B cell (primary cell): Measurements from ENCODE around the gene AP3M1. TPM values are rescaled to one million over a fixed set of nuclear protein-coding genes. Genes with fewer than 3 reads are reported as not detected.

Experiments used
- ATAC-seq: fragments of 200-7000 bp; cut with Tn5 transposase; one replicate; pipeline ENCODE4 v1.10.0; 2021; ENCODE audit warnings: low read depth, mild to moderate bottlenecking, moderate number of reproducible peaks, moderate library complexity
- CTCF ChIA-PET: fragments of 350-600 bp; sonication (Branson Sonifier 250); formaldehyde crosslinking; loops from one replicate; lab custom pipeline; 2021; ENCODE audit warnings: antibody characterized with exemption, inconsistent platforms; lab: Charles Lee
- POLR2A ChIA-PET: fragments of 350-600 bp; sonication (Branson Sonifier 250); formaldehyde crosslinking; loops from one replicate; lab custom pipeline; 2021; ENCODE audit warnings: antibody characterized with exemption; lab: Charles Lee
- DNase-seq: peaks from one replicate; pipeline ENCODE4 v3.0.0; 2013
- H2AFZ ChIP-seq: 2 replicates; pipeline ENCODE4 v1.6.1; 2012; ENCODE audit warnings: mild to moderate bottlenecking, low read depth, low read length; ENCODE audit not compliant: insufficient read depth, poor library complexity, severe bottlenecking
- H3K27ac ChIP-seq, 2 donors: 1 replicate in 1 of 2; 2 replicates in 1 of 2; pipeline ENCODE4 v1.5.1; 2012 to 2013; ENCODE audit warnings: low read length in 2 of 2, mild to moderate bottlenecking in 2 of 2, moderate library complexity in 1 of 2
- H3K27me3 ChIP-seq, 4 experiments: fragments of 200-600 bp in 1 of 4; sonication (generic) in 1 of 4; replicated peaks in 1 of 4; 1 replicate in 2 of 4; 2 replicates in 2 of 4; pipeline versions ENCODE4 v1.6.1 to v1.7.0; 2013 to 2016; ENCODE audit warnings: low read length in 3 of 4, mild to moderate bottlenecking in 2 of 4, mixed read lengths in 1 of 4, moderate library complexity in 1 of 4; ENCODE audit not compliant: insufficient read depth in 4 of 4, control insufficient read depth in 3 of 4; ENCODE audit errors: control extremely low read depth in 1 of 4
- H3K36me3 ChIP-seq, 2 experiments: replicated peaks in 1 of 2; 1 replicate in 1 of 2; 2 replicates in 1 of 2; pipeline versions ENCODE4 v1.6.1 to v1.7.1; 2013; ENCODE audit warnings: low read length in 1 of 2; ENCODE audit not compliant: insufficient read depth in 2 of 2, control insufficient read depth in 1 of 2; ENCODE audit errors: control extremely low read depth in 1 of 2, extremely low read depth in 1 of 2
- H3K4me1 ChIP-seq, 2 donors: fragments of 200-600 bp in 1 of 2; sonication (generic) in 1 of 2; 1 replicate in 1 of 2; 2 replicates in 1 of 2; pipeline versions ENCODE4 v1.5.1 to v1.6.1; 2013 to 2017; ENCODE audit warnings: low read length in 2 of 2; ENCODE audit not compliant: control insufficient read depth in 2 of 2, insufficient read depth in 2 of 2
- H3K4me2 ChIP-seq: replicated peaks from 2 replicates; pipeline ENCODE3; 2012; ENCODE audit warnings: mild to moderate bottlenecking, low read depth, low read length; ENCODE audit not compliant: poor library complexity, severe bottlenecking
- H3K4me3 ChIP-seq, 5 experiments: fragments of 200-600 bp in 1 of 5; sonication (generic) in 1 of 5; 1 replicate in 3 of 5; 2 replicates in 2 of 5; pipeline versions ENCODE4 v1.5.1 to v1.7.0; 2011 to 2016; ENCODE audit warnings: low read length in 4 of 5, mild to moderate bottlenecking in 4 of 5, low read depth in 2 of 5, control low read depth in 1 of 5, moderate library complexity in 1 of 5; ENCODE audit not compliant: insufficient read depth in 1 of 5; ENCODE audit errors: control extremely low read depth in 1 of 5, extremely low read depth in 1 of 5
- H3K79me2 ChIP-seq: fragments of 200-600 bp; sonication (generic); one replicate; pipeline ENCODE4 v1.6.0; 2016; ENCODE audit warnings: low read length; ENCODE audit not compliant: control insufficient read depth, insufficient read depth
- H3K9ac ChIP-seq: fragments of 200-600 bp; sonication (generic); 2 replicates; pipeline ENCODE4 v1.6.1; 2017; ENCODE audit warnings: mild to moderate bottlenecking, low read length, moderate library complexity
- H3K9me3 ChIP-seq, 3 donors: one replicate each; pipeline versions ENCODE4 v1.6.1 to v1.7.1; 2013; ENCODE audit warnings: low read length in 2 of 3; ENCODE audit not compliant: control insufficient read depth in 2 of 3, insufficient read depth in 1 of 3; ENCODE audit errors: control extremely low read depth in 1 of 3
- H4K20me1 ChIP-seq: 2 replicates; pipeline ENCODE4 v1.6.0; 2012; ENCODE audit warnings: mild to moderate bottlenecking, low read length; ENCODE audit not compliant: insufficient read depth, control insufficient read depth, poor library complexity, severe bottlenecking
- H3K27ac Mint-ChIP-seq: one replicate; pipeline ENCODE4 v1.8.0; 2021; ENCODE audit warnings: mixed read lengths
- H3K27me3 Mint-ChIP-seq: one replicate; pipeline ENCODE4 v1.8.0; 2021; ENCODE audit warnings: mixed read lengths
- H3K4me1 Mint-ChIP-seq: one replicate; pipeline ENCODE4 v1.8.0; 2021; ENCODE audit warnings: mixed read lengths
- H3K4me3 Mint-ChIP-seq: one replicate; pipeline ENCODE4 v1.8.0; 2021; ENCODE audit warnings: mixed read lengths
- H3K9me3 Mint-ChIP-seq: one replicate; pipeline ENCODE4 v1.8.0; 2022; ENCODE audit warnings: mixed read lengths; ENCODE audit not compliant: insufficient read depth
- CTCF ChIP-seq: fragments of 200-600 bp; IDR thresholded peaks from one replicate; pipeline ENCODE4 v1.8.0; 2022; ENCODE audit warnings: antibody characterized with exemption, mild to moderate bottlenecking
- EZH2 ChIP-seq: IDR thresholded peaks from 2 replicates; pipeline ENCODE4 v1.6.1; 2012; ENCODE audit warnings: borderline replicate concordance, low read depth, mild to moderate bottlenecking, moderate library complexity, low read length; ENCODE audit not compliant: insufficient read depth, poor library complexity, severe bottlenecking
- WGBS: methylation state at CpG from one replicate; pipeline ENCODE4 v1.1.5; 2013; ENCODE audit warnings: missing lambda C conversion rate; ENCODE audit not compliant: insufficient coverage; 5-methylcytosine and 5-hydroxymethylcytosine counted together
- intact Hi-C: fragments of 100-400 bp; cut with micrococcal nuclease; formaldehyde crosslinking; loops from one replicate; pipeline ENCODE4 v1.10.0; 2022
- polyA plus RNA-seq: library from polyadenylated mRNA; depleted of rRNA; stranded (reverse); fragments of >200 nt; gene quantifications from 2 replicates; pipeline ENCODE4 v1.2.3, GENCODE V29; 2012
- total RNA-seq, 2 donors: library from RNA; stranded (reverse); fragments of 120-200 nt in 1 of 2; gene quantifications; 1 replicate in 1 of 2; 2 replicates in 1 of 2; pipeline versions ENCODE4 v1.2.3 to v1.2.4, GENCODE V29; 2013 to 2022

Gene AP3M1
- total and polyA plus RNA-seq, 2 donors (not counting 1 experiment from before 2014, with no cell fraction given), result 21.6 to 50.4 TPM

GRCh38 chr10:74176380-74177139 lies 25.9 kb upstream of the AP3M1 start:
- H3K4me1 ChIP-seq, result peaks cover 39 to 56% of the 10 kb centered on the region in 2 donors
- H3K36me3 ChIP-seq, result peaks cover 0 to 2% of the 10 kb centered on the region in 2 experiments
- 0% methylated on average over 72 of the region's 72 CpGs for WGBS
- CTCF ChIA-PET, result interaction anchor here (0.8 to 2.2 kb wide), 8 partner anchors 10 to 58 kb away, joined by 3 to 11 read pairs (median 4); partner anchors contain the start of genes ADK and AP3M1
- no peaks in the 10 kb centered on the region for H3K9me3 ChIP-seq
- peaks cover 93% of the 10 kb centered on the region for H3K79me2 ChIP-seq
- intact Hi-C loops, result loop anchor here (1.0 to 5.0 kb wide), 8 partner anchors 9 to 1034 kb away; partner anchors contain the start of genes ADK, KAT6B, SAMD8 and VDAC2
- H3K27me3 ChIP-seq, result no peaks in the 10 kb centered on the region
- Mint-ChIP-seq H3K9me3 (no peaks in the 10 kb centered on the region), H3K4me1 (peaks cover 55% of the 10 kb centered on the region), H3K27ac (peak overlapping the region; percentile 98), H3K4me3 (peak overlapping the region; percentile 97), H3K27me3 (no peaks in the 10 kb centered on the region)
- peak overlapping the region; percentile 89 for H3K9ac ChIP-seq
- peak; percentile 90 for ATAC-seq
- H4K20me1 ChIP-seq, result peaks cover 2% of the 10 kb centered on the region
- peak overlapping the region; percentile 92 to 95 for H3K27ac ChIP-seq
- H2AFZ ChIP-seq, result peak overlapping the region; percentile 97
- peak overlapping the region; percentile 86 for H3K4me2 ChIP-seq
- TF ChIP-seq EZH2 (no peak), CTCF (no peak)
- DNase-seq, result peak; percentile 98
- POLR2A ChIA-PET, result interaction anchor here (0.6 to 3.5 kb wide), 9 partner anchors 10 to 311 kb away, joined by 3 to 31 read pairs (median 4); partner anchors contain the start of genes ADK and AP3M1
- peak overlapping the region; percentile 85 to 96 (median 95) for H3K4me3 ChIP-seq
